Ishikawa (cell line): ENCODE results near the gene RAPGEF5.

ENCODE experiments used
- CEBPB ChIP-seq: IDR thresholded peaks from 2 replicates; pipeline ENCODE4 v1.6.1; 2012
- CREB1 ChIP-seq: IDR thresholded peaks from 2 replicates; pipeline ENCODE4 v1.6.1; 2012; ENCODE audit warnings: low read depth
- EGR1 ChIP-seq: IDR thresholded peaks from 2 replicates; pipeline ENCODE4 v1.6.1; 2012
- EP300 ChIP-seq: IDR thresholded peaks from 2 replicates; pipeline ENCODE4 v1.6.1; 2012; ENCODE audit warnings: borderline replicate concordance
- FOXM1 ChIP-seq: IDR thresholded peaks from 2 replicates; pipeline ENCODE4 v1.6.1; 2012; ENCODE audit warnings: low read depth, borderline replicate concordance
- NFIC ChIP-seq: IDR thresholded peaks from 2 replicates; pipeline ENCODE4 v1.6.1; 2012
- RAD21 ChIP-seq: IDR thresholded peaks from 2 replicates; pipeline ENCODE4 v1.6.1; 2012; ENCODE audit warnings: low read depth
- TAF1 ChIP-seq: IDR thresholded peaks from 2 replicates; pipeline ENCODE4 v1.6.1; 2012; ENCODE audit warnings: low read depth, mild to moderate bottlenecking
- TCF12 ChIP-seq: IDR thresholded peaks from 2 replicates; pipeline ENCODE4 v1.6.1; 2012; ENCODE audit warnings: low read depth
- TEAD4 ChIP-seq: IDR thresholded peaks from 2 replicates; pipeline ENCODE4 v1.6.1; 2012
- YY1 ChIP-seq: IDR thresholded peaks from 2 replicates; pipeline ENCODE4 v1.6.1; 2012; ENCODE audit warnings: low read depth
- ZBTB7A ChIP-seq: IDR thresholded peaks from 2 replicates; pipeline ENCODE4 v1.6.1; 2012; ENCODE audit warnings: low read depth
- TF ChIP-seq, protein P1 (sequence below): IDR thresholded peaks from 2 replicates; pipeline ENCODE4 v1.6.1; 2012
- TF ChIP-seq, protein P2 (sequence below): IDR thresholded peaks from 2 replicates; pipeline ENCODE4 v1.6.1; 2012
- TF ChIP-seq, protein P3 (sequence below): IDR thresholded peaks from 2 replicates; pipeline ENCODE4 v1.6.1; 2012; ENCODE audit warnings: low read depth, mild to moderate bottlenecking

The RAPGEF5 gene

DNA sequence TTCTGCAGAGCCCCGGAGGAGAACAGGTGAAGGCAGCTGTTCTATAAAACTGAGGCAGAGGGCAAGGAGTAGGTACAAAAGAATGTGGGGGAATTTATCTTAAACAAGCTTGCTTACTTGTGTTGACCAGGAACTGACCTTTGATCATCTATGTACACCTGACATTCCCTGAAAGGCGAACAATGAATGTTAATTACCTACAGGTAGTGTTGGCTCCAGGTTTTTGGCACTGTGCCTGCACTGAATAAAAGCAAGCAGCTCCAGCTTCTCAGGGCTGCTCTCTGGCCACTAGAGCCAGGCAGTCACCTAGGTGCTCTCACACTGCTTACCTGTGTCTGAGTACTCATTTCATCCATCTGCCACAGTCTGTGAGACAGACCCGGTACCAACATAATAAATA is 87.0 kb downstream of the RAPGEF5 start:
- no peak for TF ChIP-seq RAD21
- TF ChIP-seq NFIC, result peak; percentile 86

DNA sequence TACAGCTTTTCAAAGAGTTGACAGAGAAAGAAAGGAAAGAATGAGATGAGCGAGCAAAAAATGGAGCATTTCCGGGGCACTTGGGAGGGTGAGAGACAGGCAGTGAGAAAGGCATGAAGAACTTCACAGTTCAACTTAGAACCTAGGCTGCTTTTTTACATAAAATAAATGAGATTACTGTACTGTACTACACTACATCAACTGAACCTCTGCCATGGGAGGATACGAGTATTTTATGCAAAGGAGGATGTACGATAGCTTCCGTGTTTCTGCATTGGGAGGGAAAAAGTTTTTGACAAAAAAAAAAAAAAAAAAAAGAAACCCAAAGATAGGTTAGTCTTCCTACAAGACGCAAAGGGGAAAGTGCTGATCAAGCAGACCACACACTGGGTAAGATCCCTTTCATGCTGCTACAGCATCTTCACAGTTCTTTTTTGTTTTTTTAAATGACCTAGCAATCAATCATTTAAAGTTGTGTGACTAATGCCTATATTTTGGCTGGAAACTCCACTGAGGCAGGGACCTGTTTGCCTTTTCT is 88.0 kb downstream of the RAPGEF5 start:
- TF ChIP-seq CREB1 (no peak), RAD21 (no peak), TAF1 (no peak), FOXM1 (no peak), EGR1 (no peak)
- TF ChIP-seq, protein P1, sequence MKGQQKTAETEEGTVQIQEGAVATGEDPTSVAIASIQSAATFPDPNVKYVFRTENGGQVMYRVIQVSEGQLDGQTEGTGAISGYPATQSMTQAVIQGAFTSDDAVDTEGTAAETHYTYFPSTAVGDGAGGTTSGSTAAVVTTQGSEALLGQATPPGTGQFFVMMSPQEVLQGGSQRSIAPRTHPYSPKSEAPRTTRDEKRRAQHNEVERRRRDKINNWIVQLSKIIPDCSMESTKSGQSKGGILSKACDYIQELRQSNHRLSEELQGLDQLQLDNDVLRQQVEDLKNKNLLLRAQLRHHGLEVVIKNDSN, result no peak
- TF ChIP-seq, protein P2, sequence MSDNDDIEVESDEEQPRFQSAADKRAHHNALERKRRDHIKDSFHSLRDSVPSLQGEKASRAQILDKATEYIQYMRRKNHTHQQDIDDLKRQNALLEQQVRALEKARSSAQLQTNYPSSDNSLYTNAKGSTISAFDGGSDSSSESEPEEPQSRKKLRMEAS, result no peak

DNA sequence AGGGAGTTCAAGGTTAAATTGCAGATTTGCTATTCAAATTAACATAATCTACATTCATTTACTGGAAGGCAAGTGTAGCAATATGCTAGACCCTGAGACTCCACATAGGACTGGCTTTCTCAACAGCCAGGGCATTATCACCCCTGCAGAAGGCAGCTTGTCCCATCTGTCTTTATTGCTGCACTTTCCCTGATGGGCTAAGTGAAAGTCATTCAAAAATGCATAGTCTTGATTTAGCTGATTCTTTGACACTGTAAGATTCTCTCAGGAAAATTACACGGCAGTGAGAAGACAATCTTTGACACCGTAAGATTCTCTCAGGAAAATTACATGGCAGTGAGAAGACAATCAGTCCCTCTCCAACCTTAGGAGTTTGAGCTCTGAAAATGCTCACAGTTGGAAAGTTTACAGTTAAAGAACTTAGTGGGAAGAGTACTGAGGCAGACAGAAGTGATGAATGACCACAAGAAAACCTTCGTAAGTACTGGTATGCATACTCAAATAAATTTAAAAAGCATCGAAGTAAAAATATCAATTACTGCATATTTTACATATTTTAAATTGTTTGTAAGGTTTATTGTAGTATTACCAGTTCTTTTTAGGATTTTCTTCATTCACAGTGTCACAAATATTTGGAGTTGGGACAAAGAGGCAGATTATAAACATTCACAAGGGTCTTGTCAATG is 88.9 kb downstream of the RAPGEF5 start:
- TF ChIP-seq NFIC, result no peak
- TF ChIP-seq TEAD4, result 0 out of 2 replicates have a peak, but pooled peaks have one; percentile 5

DNA sequence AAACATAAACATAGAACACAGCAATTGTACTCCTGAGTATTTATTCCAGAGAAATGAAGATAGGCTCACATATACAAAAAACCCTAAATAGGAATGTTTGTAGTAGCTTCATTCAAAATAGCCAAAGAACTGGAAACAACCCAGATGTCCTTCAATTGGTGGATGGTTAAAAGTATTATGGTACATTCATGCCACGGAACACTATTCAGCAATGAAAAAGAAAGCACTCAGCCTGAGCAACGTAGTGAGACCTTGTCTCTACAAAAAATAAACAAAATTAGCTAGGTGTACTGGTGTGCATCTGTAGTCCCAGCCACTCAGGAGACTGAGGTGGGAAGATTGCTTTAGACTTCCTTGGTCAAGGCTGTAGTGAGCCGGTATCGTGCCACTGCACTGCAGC is 94.4 kb downstream of the RAPGEF5 start:
- no peak for TF ChIP-seq ZBTB7A
- no peak for TF ChIP-seq NFIC
- TF ChIP-seq RAD21, result no peak
- no peak for TF ChIP-seq TCF12
- TF ChIP-seq, protein P1, result no peak
- TF ChIP-seq CREB1, result no peak
- no peak for TF ChIP-seq YY1
- no peak for TF ChIP-seq EP300
- TF ChIP-seq TAF1, result no peak
- TF ChIP-seq CEBPB, result no peak
- TF ChIP-seq TEAD4, result no peak
- TF ChIP-seq, protein P3, sequence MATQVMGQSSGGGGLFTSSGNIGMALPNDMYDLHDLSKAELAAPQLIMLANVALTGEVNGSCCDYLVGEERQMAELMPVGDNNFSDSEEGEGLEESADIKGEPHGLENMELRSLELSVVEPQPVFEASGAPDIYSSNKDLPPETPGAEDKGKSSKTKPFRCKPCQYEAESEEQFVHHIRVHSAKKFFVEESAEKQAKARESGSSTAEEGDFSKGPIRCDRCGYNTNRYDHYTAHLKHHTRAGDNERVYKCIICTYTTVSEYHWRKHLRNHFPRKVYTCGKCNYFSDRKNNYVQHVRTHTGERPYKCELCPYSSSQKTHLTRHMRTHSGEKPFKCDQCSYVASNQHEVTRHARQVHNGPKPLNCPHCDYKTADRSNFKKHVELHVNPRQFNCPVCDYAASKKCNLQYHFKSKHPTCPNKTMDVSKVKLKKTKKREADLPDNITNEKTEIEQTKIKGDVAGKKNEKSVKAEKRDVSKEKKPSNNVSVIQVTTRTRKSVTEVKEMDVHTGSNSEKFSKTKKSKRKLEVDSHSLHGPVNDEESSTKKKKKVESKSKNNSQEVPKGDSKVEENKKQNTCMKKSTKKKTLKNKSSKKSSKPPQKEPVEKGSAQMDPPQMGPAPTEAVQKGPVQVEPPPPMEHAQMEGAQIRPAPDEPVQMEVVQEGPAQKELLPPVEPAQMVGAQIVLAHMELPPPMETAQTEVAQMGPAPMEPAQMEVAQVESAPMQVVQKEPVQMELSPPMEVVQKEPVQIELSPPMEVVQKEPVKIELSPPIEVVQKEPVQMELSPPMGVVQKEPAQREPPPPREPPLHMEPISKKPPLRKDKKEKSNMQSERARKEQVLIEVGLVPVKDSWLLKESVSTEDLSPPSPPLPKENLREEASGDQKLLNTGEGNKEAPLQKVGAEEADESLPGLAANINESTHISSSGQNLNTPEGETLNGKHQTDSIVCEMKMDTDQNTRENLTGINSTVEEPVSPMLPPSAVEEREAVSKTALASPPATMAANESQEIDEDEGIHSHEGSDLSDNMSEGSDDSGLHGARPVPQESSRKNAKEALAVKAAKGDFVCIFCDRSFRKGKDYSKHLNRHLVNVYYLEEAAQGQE, result no peak
- TF ChIP-seq, protein P2, result no peak
- no peak for TF ChIP-seq FOXM1
- no peak for TF ChIP-seq EGR1

DNA sequence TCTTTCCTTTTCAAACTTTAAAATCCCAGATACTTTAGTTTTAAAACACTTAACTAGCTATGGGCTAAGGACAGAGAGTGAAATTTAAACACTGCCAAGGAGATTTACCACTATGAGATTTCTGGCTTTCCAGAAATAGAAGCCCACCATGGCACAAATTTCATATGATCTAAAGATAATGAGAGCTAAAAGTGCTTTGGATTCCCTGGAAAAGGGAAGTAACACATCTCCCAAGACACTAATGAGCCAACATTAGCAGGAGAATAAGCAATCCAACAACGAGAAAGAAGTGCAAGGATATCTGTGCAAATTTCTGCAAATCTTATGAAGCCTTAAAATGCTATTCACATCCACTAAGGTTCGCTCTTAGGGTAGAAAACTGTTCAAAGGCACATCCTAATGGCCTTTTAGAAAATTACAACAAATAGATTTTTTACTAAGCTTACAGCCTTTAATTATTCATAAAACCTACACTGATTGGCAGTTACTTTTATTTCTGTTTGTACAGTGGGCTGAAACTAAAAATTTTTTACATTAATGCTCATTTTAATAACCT is 100.3 kb downstream of the RAPGEF5 start:
- TF ChIP-seq TEAD4 (no peak), CEBPB (no peak), TAF1 (no peak), FOXM1 (no peak), EGR1 (no peak), NFIC (no peak), TCF12 (no peak), EP300 (no peak), CREB1 (no peak), ZBTB7A (no peak), YY1 (no peak), RAD21 (no peak)
- TF ChIP-seq, protein P3, result no peak
- TF ChIP-seq, protein P2, result no peak
- TF ChIP-seq, protein P1, result no peak
